Ovary (tissue), 9 donors: ENCODE data around the gene CLDN22. TPM values are rescaled to one million over a fixed set of nuclear protein-coding genes. Genes with fewer than 3 reads are reported as not detected.

Source experiments
- DNase-seq, 5 donors: peaks; one replicate each; pipeline ENCODE4 v3.0.0-alpha.2; 2019 to 2020
- H3K27ac ChIP-seq, 2 donors: fragments of 200-600 bp; one replicate each; pipeline versions ENCODE4 v1.5.1 to v1.8.0; 2019 to 2022
- H3K27me3 ChIP-seq: fragments of 200-600 bp; one replicate; pipeline ENCODE4 v1.8.0; 2022
- H3K36me3 ChIP-seq: fragments of 200-600 bp; sonication (generic); one replicate; pipeline ENCODE4 v1.5.1; 2019
- H3K4me1 ChIP-seq: one replicate; pipeline ENCODE4 v1.8.1; 2013; ENCODE audit warnings: mild to moderate bottlenecking, moderate library complexity; ENCODE audit not compliant: insufficient read depth
- H3K4me3 ChIP-seq: fragments of 200-600 bp; sonication (generic); one replicate; pipeline ENCODE4 v1.5.1; 2017
- H3K9me3 ChIP-seq, 2 donors: fragments of 200-600 bp in 1 of 2; sonication (generic) in 1 of 2; one replicate each; pipeline versions ENCODE4 v1.5.1 to v1.8.1; 2013 to 2019; ENCODE audit warnings: mild to moderate bottlenecking in 1 of 2, moderate library complexity in 1 of 2
- CTCF ChIP-seq, 3 donors: fragments of 450-650 bp in 2 of 3; fragments of 200-600 bp in 1 of 3; IDR thresholded peaks; one replicate each; pipeline versions ENCODE4 v1.5.1 to v1.8.0; 2016 to 2022; ENCODE audit warnings: antibody characterized with exemption in 3 of 3, mild to moderate bottlenecking in 1 of 3
- EP300 ChIP-seq: sonication (generic); formaldehyde crosslinking; IDR thresholded peaks from one replicate; pipeline ENCODE4 v1.6.1; 2017; ENCODE audit warnings: antibody characterized with exemption
- POLR2A ChIP-seq: fragments of 450-650 bp; IDR thresholded peaks from one replicate; pipeline ENCODE4 v1.6.1; 2017; ENCODE audit warnings: antibody characterized with exemption, mild to moderate bottlenecking, moderate library complexity
- WGBS, 3 donors: extraction: QIAGEN DNeasy Blood & Tissue Kit in 1 of 3; methylation state at CpG; one replicate each; pipeline versions ENCODE4 v1.1.5 to v1.1.7; 2013 to 2017; 5-methylcytosine and 5-hydroxymethylcytosine counted together
- intact Hi-C, 4 donors: fragments of 100-400 bp; cut with DNase I; formaldehyde crosslinking; loops; one replicate each; pipeline versions ENCODE4 v1.11.0 to v1.15.1; 2022 to 2023
- polyA plus RNA-seq, 2 donors: library from polyadenylated mRNA; stranded (reverse); fragments of 200-250 nt in 1 of 2; fragments of 350-450 nt in 1 of 2; fragmentation: Illumina TruSeq in 1 of 2; extraction: RNeasy Lipid Tissue Mini Kit (QIAGEN cat#74804) in 1 of 2; gene quantifications; one replicate each; pipeline ENCODE4 v1.2.3, GENCODE V29; 2013 to 2014
- total RNA-seq, 7 donors: library from RNA; depleted of rRNA in 2 of 7; stranded (reverse); fragments of >200 nt in 2 of 7; fragmentation: NEBNext Ultra II Directional in 3 of 7; extraction: Animal tissue kit (Norgen Biotek cat#: 25700) in 3 of 7; gene quantifications; one replicate each; pipeline versions ENCODE4 v1.1.0 to v1.2.4, GENCODE V29; 2016 to 2023
- donor health status: DM: no; HTN: no; CAD: no; lungs with moderate emphysema.
- donor health status: DM: no; HTN: no; CAD: no.
- donor health status: Bipolar disorder and iron deficiency.
- donor health status: DM: yes; HTN: yes; CAD: no.
- donor health status: DM: no; HTN: no; CAD: no.
- donor health status: DM: yes; HTN: yes; CAD: no.

Gene CLDN22
- total and polyA plus RNA-seq, 9 donors, result 0.08 to 0.11 TPM; not detected in 7

- intact Hi-C loops, result no loop called here
- no peaks in the 10 kb centered on the region for H3K36me3 ChIP-seq
- no peak for TF ChIP-seq EP300
- TF ChIP-seq POLR2A, result no peak
- TF ChIP-seq CTCF (IDR thresholded peaks at IDR 0.05), result no peak
- no peaks in the 10 kb centered on the region for H3K4me1 ChIP-seq
- DNase-seq, result no peak
- WGBS, 3 donors, result 87 to 89% (median 88%) methylated on average over 5 of the region's 5 CpGs
- no peaks in the 10 kb centered on the region for H3K9me3 ChIP-seq
- H3K4me3 ChIP-seq, result no peak overlapping the region
- no peak overlapping the region for H3K27ac ChIP-seq
- H3K27me3 ChIP-seq, result no peaks in the 10 kb centered on the region
These were observed 32.5 kb upstream of the CLDN22 start for GRCh38 chr4:183352546-183352945.

DNA sequence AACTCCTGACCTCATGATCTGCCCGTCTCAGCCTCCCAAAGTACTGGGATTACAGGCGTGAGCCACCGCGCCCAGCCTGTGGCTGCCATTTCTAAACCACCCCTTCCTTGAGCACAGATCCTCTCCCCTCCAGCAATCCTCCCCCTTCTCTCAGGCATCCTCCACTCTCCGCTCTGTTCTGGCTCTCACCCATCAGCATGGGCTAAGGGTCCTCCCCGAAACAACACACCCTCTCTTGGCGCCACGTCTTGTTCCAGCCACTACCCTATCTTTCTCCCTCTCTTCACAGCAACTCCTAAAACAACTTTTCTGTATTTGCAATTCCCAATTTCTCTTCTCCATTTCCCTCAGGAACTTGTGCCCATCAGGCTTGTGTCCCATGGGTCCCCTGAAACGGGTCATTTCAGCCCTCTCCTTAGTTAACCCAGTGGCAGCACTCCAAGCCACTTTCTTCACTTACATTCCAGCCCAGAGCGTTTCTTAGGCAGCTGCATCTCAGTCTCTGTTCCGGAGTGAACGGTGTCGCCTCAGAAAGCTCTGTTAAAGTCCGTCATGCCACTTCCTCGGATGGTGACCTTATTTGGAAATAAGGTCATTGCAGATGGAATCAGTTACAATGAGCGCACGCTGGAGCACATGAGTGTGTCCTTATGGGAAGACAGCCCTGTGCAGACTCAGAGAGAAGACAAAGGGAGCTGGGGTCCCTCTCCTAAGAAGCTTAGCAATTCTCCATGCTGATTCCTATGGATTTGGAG, 30.4 kb upstream of the CLDN22 start:
- no peaks in the 10 kb centered on the region for H3K9me3 ChIP-seq
- no peak overlapping the region for H3K27ac ChIP-seq
- WGBS, 3 donors, result 86 to 88% (median 87%) methylated on average over 17 of the region's 17 CpGs
- TF ChIP-seq POLR2A (no peak), EP300 (no peak), CTCF (IDR thresholded peaks at IDR 0.05) (no peak)
- intact Hi-C loops, result no loop called here
- no peak overlapping the region for H3K4me3 ChIP-seq
- no peaks in the 10 kb centered on the region for H3K27me3 ChIP-seq
- no peaks in the 10 kb centered on the region for H3K4me1 ChIP-seq
- no peak for DNase-seq
- H3K36me3 ChIP-seq, result no peaks in the 10 kb centered on the region

GRCh38 chr4:183349673-183350072, 29.6 kb upstream of the CLDN22 start:
- WGBS, 3 donors, result 91 to 93% (median 92%) methylated on average over 9 of the region's 9 CpGs
- Histone ChIP-seq H3K27me3 (no peaks in the 10 kb centered on the region), H3K4me3 (no peak overlapping the region), H3K9me3 (no peaks in the 10 kb centered on the region), H3K36me3 (no peaks in the 10 kb centered on the region), H3K4me1 (no peaks in the 10 kb centered on the region), H3K27ac (no peak overlapping the region)
- TF ChIP-seq POLR2A (no peak), CTCF (IDR thresholded peaks at IDR 0.05) (no peak), EP300 (no peak)
- intact Hi-C loops, result no loop called here
- no peak for DNase-seq

- TF ChIP-seq EP300 (no peak), CTCF (IDR thresholded peaks at IDR 0.05) (no peak), POLR2A (no peak)
- WGBS, 3 donors, result 78 to 80% (median 78%) methylated on average over 17 of the region's 17 CpGs
These were observed 28.9 kb upstream of the CLDN22 start for GRCh38 chr4:183348706-183349659.

More at GRCh38 chr4:183348706-183349659, 28.9 kb upstream of the CLDN22 start:
- no peaks in the 10 kb centered on the region for H3K36me3 ChIP-seq
- intact Hi-C loops, result no loop called here
- H3K4me1 ChIP-seq, result no peaks in the 10 kb centered on the region
- no peaks in the 10 kb centered on the region for H3K9me3 ChIP-seq
- H3K27me3 ChIP-seq, result no peaks in the 10 kb centered on the region
- H3K27ac ChIP-seq, result no peak overlapping the region
- no peak overlapping the region for H3K4me3 ChIP-seq
- DNase-seq, result no peak
